Endothelial cell of umbilical vein (primary cell): ENCODE data around the gene MUC5AC.

ENCODE experiments used
- EZH2 ChIP-seq: IDR thresholded peaks from 2 replicates; pipeline ENCODE4 v1.6.1; 2012; ENCODE audit warnings: borderline replicate concordance, low read depth, mild to moderate bottlenecking, moderate library complexity, low read length, inconsistent platforms; ENCODE audit not compliant: severe bottlenecking
- GATA2 ChIP-seq: IDR thresholded peaks from 2 replicates; pipeline ENCODE4 v1.7.0; 2011; ENCODE audit warnings: low read depth, mild to moderate bottlenecking, moderate library complexity, mixed read lengths, low read length; ENCODE audit not compliant: insufficient read length, insufficient read depth
- JUN ChIP-seq: IDR thresholded peaks from 2 replicates; pipeline ENCODE4 v1.6.1; 2011; ENCODE audit warnings: borderline replicate concordance, low read depth; ENCODE audit not compliant: insufficient read length, insufficient read depth
- POLR2A ChIP-seq: IDR thresholded peaks from 2 replicates; pipeline ENCODE4 v1.6.1; 2012; ENCODE audit warnings: low read depth, mild to moderate bottlenecking, control low read depth, low read length
- POLR2AphosphoS5 ChIP-seq: IDR thresholded peaks from 2 replicates; pipeline ENCODE4 v1.6.1; 2012; ENCODE audit warnings: low read depth, mild to moderate bottlenecking, control low read depth, low read length, moderate library complexity; ENCODE audit not compliant: insufficient read depth
- TF ChIP-seq, protein P1 (sequence below), 2 donors: IDR thresholded peaks; 1 replicate in 1 of 2; 2 replicates in 1 of 2; pipeline ENCODE4 v1.5.1; 2011; ENCODE audit warnings: low read length in 2 of 2, mild to moderate bottlenecking in 2 of 2, moderate library complexity in 2 of 2, control low read depth in 1 of 2, inconsistent platforms in 1 of 2, low read depth in 1 of 2; ENCODE audit not compliant: insufficient read depth in 1 of 2; ENCODE audit errors: extremely low read depth in 1 of 2

DNA sequence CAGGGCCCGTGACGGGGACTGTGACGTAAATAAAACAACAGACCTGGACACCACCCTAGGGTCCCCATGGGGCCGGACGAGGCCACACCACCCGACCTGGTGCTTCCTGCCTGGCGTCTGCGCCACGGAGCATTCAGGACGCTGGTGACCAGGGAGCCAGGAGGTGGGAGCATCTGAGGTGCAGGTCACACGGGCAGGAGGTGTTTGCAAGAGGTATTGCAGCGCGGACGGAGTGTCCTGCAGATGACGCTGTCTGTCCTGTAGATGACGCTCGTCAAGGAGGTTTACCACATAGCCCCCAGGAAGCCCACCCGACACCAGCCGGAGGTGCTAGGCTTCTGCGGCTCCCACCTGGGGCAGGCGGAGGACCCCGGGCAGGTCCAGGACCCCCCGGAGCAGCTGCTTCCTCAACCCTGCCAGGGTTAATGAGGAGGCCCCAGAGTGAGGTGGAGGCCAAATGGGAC lies 64.1 kb downstream of the MUC5AC start:
- TF ChIP-seq, protein P1, sequence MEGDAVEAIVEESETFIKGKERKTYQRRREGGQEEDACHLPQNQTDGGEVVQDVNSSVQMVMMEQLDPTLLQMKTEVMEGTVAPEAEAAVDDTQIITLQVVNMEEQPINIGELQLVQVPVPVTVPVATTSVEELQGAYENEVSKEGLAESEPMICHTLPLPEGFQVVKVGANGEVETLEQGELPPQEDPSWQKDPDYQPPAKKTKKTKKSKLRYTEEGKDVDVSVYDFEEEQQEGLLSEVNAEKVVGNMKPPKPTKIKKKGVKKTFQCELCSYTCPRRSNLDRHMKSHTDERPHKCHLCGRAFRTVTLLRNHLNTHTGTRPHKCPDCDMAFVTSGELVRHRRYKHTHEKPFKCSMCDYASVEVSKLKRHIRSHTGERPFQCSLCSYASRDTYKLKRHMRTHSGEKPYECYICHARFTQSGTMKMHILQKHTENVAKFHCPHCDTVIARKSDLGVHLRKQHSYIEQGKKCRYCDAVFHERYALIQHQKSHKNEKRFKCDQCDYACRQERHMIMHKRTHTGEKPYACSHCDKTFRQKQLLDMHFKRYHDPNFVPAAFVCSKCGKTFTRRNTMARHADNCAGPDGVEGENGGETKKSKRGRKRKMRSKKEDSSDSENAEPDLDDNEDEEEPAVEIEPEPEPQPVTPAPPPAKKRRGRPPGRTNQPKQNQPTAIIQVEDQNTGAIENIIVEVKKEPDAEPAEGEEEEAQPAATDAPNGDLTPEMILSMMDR (IDR thresholded peaks at IDR 0.05; ENCODE audit: extremely low read depth in 1 of 2, insufficient read depth in 1 of 2, low read depth in 1 of 2, low read length in 2 of 2): no peak
- TF ChIP-seq EZH2: no peak
- no peak for TF ChIP-seq POLR2AphosphoS5
- no peak for TF ChIP-seq JUN
- no peak for TF ChIP-seq GATA2
- TF ChIP-seq POLR2A: no peak
